GM18502 (cell line): ENCODE results near the gene MRPS5.
A peak's percentile ranks its signal among the peaks of the same experiment; 100 is the strongest.

Experiments
- ATAC-seq: cut with Tn5 transposase; IDR thresholded peaks from one replicate; pipeline ENCODE4 v1.9.1; 2021; ENCODE audit warnings: mild to moderate bottlenecking; ENCODE audit not compliant: unreplicated experiment, poor library complexity

The MRPS5 gene

DNA sequence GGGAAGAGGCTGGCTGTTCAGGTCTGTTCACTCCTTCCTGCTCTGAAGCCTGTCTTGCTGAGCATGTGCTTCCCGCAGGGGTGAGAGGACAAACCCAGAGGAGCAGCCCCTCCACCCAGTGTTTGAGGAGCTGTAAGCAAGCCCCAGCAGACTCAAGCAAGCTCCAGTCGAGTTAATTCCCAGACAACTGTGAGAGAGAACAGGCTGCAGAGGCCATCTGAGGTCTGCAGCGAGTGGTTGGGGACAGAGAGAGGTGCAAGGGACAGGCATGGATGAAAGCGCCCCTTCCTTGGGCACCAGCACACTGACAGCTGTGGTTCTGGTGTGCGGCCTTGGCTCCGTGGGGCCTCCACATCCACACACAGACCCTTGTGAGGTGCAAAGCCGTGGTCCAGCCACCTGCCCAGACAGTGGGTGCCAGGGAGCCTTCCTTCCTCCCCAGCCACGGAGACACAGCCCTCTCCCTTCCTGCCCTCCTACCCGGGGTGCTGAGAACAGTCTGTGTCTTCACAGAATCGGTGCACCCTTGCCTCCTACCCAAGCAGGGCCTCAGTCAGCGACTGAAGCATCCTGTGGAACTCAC, 59.9 kb downstream of the MRPS5 start:
- ATAC-seq = no peak

DNA sequence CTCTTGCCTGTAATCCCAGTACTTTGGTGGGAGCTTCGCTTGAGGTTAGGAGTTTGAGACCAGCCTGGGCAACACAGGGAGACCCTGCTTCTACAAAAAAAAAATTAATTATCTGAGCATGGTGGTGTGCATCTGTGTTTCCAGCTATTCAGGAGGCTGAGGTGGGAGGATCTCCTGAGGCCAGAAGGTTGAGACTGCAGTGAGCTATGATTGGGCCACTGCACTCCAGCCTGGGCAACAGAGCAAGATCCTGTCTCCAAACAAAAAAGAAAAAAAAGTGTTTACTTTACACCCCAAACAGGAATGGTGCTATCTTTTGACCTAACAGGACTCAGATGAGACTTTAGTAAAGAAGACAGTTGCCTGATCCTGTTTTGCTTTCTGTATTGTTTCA, 60.5 kb downstream of the MRPS5 start:
- ATAC-seq = no peak

DNA sequence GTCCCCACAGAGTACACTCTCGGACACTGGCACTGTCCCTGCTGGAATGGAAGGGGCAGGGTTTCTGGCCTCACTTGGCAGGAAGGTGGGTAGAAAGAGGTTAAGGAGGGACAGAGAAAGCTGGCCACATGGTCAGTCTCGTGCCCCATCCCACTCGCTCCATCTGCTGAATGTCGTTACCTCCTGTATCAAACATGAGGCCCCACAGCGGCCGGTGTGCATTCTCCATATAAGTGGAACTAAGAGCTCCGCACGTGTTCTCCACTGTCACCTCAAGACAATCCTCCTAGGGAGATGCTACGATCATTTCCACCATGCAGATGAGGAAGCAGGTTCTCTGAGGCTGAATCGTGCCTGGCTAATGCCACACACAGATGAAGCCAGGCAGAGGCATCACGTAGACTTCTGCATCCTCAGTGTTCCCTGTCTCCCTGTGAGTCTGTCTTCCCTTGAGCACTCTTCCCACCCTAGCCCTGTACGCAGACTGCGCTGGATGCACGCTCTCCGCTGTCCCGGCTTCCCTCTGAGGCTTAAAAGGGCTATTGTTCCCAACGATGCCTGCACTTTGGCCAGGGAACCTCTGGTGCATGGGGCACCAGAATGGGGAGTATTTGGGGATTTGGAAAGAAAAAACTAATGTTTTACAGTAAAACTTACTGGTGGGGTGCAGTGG, 61.0 kb downstream of the MRPS5 start:
- no peak for ATAC-seq

DNA sequence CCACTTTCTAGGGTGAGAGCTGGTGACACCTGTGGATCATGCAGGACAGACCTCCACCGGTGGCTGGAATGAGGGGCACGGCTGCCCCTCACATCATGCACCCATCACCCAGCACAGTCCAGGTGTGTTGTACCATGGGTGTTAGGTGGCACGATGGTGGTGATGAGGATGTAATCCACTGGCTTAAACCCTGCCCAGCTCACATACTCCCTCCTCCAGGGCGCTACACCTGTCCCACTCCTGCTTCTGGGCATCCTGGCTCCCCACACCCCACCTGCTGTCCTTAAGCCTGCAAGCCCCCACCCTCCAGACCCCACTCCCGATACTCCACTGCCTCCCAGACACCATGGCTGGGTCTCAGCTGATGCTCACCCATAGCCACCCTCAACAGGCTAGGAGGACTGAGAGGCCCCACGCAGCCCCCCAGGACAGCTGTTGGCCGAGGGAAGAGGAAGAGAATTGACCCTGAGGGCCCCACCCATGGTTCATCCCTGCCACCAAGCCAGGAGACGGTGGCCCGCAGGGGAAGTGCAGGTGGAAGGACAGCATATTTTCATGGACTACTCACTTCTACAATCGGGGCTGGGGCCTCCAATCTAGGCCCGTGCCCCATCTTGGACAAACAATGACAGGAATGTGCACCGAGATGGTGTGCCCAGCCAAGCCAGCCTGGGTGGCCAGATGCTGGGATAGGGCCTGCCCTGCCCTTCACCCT, 61.8 kb downstream of the MRPS5 start:
- no peak for ATAC-seq

DNA sequence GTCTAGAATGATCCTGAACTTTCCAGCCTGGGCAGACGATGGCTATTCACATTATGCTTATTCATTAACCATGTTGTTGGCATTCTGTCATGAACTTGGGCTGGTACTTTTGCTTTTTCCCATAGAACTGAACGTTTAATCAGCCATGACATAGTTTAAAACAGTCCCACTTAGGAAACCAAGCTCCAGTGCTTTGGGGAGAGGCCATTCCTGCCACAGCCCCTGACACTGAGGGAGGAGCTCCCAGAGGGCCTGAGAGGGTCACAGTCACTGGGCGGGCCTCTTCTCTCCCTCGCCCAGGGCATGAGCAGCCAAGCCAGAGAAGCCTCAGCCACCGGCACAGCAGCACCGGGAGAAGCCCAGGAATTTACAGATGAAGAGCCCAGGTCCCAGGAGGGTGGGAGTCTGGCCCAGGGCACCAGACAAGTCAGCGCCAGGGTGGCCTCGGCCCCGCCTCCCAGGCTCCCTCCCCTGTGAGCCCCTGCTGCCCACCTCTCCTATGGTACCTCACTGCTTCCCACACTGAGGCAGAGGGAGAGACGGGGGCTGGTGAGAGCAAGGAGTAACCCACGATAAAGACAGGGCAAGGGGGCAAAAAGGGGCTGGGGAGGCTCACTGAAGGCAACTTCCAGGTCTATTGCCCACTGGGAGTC, 62.5 kb downstream of the MRPS5 start:
- ATAC-seq = no peak

DNA sequence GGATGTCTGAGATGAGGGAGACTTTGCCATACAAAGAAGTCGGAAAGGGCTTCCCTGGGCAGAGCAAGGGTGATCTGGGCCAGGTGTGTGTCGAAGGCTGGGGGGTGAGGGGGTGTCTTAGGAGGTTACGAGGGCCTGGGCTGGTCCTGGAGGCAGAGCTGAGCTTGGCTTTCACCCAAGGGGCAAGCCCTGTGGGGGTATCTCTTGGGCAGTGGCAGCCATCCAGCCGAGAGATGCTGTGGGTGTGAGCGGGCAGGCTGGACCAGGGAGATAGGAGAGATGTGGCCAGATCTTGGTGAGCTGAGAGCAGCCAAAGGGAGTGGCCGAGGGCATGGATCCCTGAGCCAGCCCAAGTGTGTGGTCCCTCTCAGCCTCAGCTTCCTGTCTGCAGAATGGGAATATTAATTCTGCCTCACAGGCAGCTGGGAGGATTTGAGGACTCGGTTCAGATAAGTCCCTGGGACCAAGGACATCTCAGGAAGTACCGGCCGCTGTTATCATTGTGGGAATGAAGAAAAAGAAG, 63.1 kb downstream of the MRPS5 start:
- no peak for ATAC-seq

DNA sequence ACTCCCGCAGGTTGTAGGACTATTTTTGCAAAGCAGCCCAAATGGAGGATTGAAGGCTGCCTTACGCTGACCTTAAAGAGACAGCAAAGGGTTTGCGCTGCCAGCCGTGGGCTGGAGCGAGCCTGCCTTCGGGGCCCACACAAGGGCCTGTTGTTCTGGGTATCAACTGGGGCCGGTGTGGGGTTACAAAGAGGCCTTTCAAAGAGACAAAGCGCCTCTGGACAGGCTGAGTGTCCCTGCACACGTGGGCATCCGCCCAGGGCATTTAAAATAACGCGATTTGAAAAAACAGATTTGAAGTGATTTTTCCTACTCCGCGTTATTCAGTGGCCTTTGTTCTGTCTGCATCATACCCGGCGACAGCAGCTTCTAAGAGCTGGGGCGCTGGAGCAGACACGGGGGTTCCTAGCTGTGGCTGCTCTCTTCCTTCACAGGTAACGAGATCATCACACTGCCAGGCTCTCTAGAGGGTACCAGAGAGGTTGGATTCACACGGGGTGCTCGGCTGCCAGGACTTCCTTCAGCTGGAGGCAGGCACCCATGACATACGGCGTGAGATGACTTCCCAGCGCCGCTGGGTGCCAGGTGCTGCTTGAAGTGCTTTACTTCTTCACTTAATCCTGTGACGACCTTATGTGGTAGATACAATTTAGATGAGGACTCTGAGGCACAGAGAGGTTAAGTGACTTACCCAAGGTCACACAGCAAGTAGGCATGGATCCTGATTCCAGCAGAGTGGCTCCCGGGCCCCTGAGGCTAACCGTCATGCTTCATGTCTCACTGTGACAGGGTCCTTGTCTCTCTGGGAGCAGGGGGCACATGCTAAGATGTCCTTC, 63.9 kb downstream of the MRPS5 start:
- ATAC-seq = no peak

DNA sequence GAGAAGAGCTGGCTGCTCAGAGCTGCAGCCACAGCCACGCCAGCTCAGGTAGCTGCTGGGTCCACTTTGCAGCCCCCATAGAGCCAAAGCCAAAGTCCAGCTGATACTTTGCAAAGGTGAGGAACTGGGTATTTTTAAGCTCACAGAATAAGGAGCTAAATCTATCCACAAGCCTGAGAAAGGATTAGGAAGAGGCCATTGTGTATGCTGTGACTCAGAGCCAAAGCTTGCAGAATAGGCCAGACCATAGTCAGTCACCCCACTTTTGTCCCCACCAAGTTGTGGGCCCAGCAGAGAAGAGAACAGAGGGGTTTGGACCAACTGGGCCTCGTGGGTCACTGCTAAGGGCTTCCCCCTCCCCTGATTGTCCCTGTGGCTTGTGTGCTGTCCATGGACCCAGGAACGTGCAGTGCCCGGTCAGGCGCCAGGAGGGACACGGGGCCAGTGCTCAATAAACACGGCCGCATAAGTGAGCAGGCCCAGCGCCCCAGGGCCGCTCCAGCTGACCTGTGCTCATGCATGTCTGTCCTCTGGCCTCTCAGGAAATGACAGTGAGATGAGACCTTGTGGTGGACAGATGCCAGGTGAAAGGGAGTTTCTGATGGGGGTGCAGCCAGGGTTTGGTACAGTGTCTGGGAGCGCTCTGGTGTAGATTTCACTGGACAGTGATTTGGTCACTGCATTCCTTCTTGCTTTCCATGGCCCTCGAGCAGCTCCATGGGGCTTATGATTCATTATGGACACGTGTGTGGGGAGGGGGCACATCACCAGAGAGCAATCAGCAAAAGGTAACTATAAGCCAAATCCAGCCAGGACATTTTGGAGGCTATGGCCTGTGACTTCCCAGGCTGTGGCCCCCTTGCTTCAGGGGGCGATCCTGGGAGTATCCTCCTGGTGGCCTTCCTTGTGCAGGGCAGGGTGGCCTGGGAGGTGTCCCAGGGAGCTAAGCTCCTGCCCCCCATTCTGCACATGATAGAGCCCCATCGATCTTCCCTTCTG, 64.8 kb downstream of the MRPS5 start:
- ATAC-seq = no peak

DNA sequence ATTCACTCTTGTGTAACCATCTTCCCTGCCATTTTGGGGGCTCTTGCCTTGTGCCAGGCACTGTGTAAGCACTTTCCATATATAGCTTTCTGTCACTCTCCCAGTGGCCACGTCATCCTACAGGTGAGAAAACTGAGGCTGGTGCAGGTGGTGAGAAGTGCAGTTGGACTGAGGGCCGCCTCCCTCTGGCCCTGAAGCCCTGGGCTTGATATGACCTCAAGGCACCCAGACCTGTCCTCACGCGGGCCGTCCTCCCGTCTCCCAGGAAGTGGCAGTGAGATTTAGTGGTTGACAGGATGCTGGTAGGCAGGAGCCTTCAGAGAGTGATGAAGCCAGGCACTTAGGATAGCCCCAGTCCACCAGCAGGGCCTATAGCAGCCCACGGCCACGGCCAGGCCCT, 65.6 kb downstream of the MRPS5 start:
- no peak for ATAC-seq

DNA sequence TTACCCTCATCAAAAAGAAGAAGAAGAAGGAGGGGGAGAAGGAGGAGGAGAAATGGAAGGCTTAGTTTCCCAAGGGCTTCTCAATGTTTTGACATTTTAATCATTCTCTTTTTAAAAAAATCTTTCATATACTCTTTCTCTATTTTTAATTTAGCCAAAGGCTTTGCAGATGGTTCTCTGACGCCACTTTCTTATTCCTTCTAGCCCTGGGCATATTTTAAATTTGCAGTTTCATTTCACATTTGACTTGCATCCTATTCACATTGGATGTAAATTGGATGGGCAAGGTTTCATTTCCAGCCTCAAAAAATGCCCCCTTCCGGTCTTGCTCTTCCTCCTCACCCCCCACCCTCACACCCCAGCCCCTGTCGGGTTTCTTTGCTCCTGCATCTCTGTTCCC, 66.3 kb downstream of the MRPS5 start:
- ATAC-seq = no peak

DNA sequence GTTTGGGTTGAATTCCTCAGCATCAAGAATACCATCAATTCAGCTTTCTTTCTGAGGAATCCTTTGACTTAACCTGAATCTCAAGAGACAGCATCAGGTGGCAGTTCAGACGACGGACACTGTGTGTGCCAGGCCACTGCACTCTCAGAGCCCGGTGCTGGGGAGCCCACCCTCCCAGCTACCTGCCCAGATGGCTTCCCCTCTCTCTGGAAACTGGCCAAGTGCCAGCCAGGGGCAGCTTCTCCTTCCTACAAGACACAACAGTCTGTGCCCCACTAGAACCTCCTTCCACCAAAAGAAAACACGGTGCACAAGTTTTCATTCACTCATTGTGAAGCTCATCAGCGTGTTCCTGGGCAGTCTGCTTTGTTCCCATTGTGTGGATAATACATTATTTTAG, 67.6 kb downstream of the MRPS5 start:
- no peak for ATAC-seq

DNA sequence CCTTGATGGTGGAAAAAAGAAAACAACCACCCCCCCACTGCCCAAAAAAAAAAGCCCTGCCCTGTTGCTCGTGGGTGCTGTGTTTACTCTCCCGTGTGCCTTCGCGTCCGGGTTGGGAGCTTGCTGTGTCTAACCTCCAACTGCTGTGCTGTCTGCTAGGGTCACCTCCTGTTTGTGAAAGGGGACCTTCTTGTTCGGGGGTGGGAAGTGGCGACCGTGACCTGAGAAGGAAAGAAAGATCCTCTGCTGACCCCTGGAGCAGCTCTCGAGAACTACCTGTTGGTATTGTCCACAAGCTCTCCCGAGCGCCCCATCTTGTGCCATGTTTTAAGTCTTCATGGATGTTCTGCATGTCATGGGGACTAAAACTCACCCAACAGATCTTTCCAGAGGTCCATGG, 68.1 kb downstream of the MRPS5 start:
- no peak for ATAC-seq

DNA sequence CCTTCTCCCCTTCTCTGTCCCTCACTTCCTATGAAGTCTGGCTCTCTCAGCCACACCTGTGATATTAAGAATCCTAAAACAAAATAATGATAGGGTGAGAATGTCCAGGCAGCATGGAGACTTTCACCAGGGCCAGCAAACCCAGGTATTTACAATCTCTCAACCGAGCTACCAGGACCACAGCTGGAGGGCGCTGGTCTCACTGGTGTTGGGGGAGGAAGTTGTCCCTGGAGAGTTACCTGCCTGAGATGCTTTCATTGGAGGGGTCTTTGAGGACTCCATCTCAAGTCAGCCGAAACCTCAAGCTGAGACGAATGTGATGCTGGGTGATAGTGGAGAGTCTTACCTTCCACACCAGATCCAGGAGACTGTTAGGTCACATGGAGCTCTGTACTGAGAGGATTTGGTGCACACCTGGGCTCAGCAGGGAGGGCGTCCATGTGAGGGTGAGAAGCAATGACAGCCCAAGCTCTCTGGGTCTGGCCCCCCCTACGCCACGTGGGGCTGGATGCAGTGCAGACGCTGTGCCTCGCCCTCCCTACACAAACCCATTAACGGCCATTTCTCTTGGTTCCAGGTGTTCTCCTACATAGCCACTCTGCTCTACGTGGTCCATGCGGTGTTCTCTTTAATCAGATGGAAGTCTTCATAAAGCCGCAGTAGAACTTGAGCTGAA, 68.7 kb downstream of the MRPS5 start:
- no peak for ATAC-seq

DNA sequence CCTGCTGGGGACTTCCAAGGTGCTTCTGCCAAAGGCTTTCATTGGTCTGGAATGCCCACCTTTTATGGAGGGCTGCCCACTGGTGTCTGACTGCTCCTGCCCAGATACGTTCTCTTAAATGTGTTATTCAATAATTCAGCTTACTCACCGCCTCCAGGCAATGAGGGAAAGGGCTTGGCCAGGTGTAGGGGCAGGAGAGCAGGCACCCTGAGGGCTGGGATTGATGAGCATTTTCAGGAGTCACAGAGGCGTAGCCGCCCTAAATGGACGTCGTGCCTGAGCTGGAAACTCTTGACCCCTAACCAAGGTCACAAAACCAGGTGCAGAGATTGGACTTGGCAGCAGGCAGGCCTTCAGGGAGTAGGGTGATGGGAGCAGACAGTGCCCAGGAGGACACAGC, 69.3 kb downstream of the MRPS5 start:
- no peak for ATAC-seq

DNA sequence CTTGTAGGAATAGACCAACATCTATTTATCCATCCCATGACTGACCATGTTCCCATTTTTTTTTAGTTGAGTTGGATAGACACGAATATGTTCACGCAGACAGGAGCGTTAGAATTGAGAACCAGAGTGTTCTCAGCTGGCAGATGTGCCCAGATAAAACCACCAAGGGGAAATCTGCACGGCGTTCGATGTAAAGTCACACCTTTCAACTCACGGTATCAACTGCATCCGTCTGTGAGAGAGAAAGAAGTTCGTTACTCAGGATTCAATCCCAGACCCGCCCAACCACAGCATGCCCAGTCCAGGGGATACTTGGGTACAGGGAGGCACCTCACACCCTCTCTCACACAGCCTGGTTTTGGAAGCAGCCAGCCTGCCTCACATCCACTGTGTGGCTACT, 70.0 kb downstream of the MRPS5 start:
- ATAC-seq = no peak

DNA sequence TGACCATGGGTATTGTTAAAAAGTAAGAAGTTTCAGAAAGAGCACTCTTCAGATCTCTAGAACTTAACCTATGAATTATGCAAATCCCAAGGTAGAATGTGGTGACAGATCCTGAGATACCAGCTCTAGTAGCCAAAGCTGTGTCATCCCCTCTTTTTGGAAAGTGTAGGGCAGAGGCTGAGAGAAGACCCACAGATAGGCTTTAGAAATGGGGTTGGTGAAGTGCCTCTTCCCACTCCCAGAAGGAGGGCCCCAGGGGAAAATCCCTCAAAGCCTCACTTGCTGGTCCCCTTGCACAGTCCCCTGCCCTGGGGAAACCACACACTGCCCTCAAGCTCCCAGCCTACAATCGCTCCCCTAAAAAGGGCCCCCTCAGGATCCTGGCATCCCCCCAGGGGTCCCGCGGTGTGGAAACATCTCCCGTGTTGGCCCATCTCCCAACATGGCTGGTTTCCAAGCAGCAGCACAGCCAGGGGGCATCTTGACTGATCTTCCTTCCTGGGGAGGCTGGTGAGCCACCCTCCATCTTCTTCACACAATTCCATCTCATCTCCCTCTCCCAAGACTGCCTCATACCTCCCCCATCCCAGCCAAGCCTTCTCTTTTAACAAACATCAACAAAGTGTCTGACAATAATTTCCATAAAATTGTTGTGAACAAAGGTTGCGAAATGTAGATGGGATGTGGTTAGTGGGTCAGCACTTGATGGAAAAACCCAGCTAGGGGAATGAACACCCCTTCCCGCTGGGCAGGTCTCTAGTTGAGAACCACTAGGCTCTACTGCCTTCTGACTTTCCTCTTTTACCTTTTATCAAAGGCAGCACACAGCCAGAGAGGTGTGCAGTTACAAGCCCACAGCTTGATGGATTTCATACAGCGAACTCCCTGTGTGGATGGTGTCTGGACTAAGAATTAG, 71.0 kb downstream of the MRPS5 start:
- ATAC-seq = peak; percentile 53

DNA sequence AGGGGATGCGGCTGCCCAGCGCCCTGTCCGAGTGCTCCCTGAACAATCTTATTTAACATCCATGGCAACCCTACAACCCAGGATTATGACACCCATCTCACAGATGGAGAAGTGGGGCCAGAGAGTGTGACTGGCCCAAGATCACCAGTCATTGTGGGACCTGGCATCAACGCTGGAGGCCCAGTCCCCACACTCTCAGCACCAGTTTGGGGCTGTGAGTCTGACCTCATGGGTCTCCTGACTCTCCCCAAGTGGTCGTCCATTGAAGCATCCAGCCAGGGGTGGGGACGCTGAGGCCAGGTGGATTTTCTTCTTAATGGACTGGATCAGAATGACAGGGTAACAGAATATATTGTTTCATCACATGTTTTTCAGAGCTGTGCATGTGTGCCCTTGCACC, 71.6 kb downstream of the MRPS5 start:
- ATAC-seq = no peak

DNA sequence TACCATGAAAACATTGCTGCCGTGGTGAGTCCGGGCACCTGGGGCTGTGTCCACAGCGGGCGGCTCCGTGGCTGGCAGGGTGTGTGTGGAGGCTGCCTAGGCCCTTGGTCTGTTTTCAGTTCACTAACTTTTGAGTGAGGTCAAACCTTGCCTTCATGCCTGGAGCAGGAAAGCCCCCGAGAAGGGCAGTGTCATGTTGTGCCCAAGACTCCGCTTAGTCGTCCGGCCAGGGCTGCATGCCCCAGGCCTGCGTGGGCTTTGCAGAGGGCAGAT, 72.0 kb downstream of the MRPS5 start:
- ATAC-seq = no peak
